Upper lobe of left lung (tissue), 4 donors: ENCODE data around the gene C2orf76.

ENCODE experiments used
- POLR2A ChIP-seq, 4 donors: fragments of 450-650 bp; IDR thresholded peaks; one replicate each; pipeline ENCODE4 v1.5.1; 2016 to 2017; ENCODE audit warnings: antibody characterized with exemption in 4 of 4, mild to moderate bottlenecking in 2 of 4
- TF ChIP-seq, protein P1 (sequence below), 6 experiments: fragments of 450-650 bp in 4 of 6; fragments of 200-600 bp in 2 of 6; sonication (generic) in 2 of 6; IDR thresholded peaks; one replicate each; pipeline ENCODE4 v1.5.1; 2016 to 2019; ENCODE audit warnings: antibody characterized with exemption in 6 of 6

DNA sequence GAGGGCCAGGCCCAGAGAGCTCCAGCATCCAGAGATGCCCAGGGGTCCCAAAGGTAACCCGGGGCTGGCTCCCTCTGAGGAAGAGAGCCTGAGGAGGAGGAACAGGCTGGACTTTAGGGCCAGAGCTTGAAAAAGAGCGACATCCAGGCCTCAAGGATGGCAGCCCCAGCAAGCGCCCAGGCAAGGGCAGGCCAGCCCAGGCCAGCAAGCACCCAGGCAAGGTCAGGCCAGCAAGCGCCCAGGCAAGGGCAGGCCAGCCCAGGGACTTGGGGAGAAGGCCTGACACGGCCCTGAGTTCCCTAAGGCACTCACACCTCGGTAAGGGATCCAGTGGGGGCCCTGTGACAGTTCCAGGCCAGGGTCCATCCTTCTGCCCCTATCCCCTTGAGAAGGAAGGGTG is 30.6 kb upstream of the C2orf76 start:
- TF ChIP-seq, protein P1, sequence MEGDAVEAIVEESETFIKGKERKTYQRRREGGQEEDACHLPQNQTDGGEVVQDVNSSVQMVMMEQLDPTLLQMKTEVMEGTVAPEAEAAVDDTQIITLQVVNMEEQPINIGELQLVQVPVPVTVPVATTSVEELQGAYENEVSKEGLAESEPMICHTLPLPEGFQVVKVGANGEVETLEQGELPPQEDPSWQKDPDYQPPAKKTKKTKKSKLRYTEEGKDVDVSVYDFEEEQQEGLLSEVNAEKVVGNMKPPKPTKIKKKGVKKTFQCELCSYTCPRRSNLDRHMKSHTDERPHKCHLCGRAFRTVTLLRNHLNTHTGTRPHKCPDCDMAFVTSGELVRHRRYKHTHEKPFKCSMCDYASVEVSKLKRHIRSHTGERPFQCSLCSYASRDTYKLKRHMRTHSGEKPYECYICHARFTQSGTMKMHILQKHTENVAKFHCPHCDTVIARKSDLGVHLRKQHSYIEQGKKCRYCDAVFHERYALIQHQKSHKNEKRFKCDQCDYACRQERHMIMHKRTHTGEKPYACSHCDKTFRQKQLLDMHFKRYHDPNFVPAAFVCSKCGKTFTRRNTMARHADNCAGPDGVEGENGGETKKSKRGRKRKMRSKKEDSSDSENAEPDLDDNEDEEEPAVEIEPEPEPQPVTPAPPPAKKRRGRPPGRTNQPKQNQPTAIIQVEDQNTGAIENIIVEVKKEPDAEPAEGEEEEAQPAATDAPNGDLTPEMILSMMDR (IDR thresholded peaks at IDR 0.05), result no peak
- TF ChIP-seq POLR2A (IDR thresholded peaks at IDR 0.05), result no peak
